ENCODE measurements around the gene DHRS7B. TPM values are rescaled to one million over a fixed set of nuclear protein-coding genes. Genes with fewer than 3 reads are reported as not detected.
"Not testable (repeated sequence)": the region's sequence is repeated elsewhere in the genome, so short reads cannot be mapped to it uniquely, and the experiment has no call there.

DHRS7B gene
- total RNA-seq, 1 experiment from 2014 or later: 17.6 TPM

- DNase-seq (ENCODE audit: low read depth): no peak
Measured at GRCh38 chr17:21108651-21109050, 18.1 kb upstream of the DHRS7B start.

GRCh38 chr17:21113049-21113690 is 13.6 kb upstream of the DHRS7B start:
- DNase-seq (ENCODE audit: low read depth): no peak

GRCh38 chr17:21113716-21114115 is 13.0 kb upstream of the DHRS7B start:
- no peak for DNase-seq (ENCODE audit: low read depth)

- not testable (repeated sequence) for DNase-seq (ENCODE audit: low read depth)
Measured at GRCh38 chr17:21114791-21115190, 12.0 kb upstream of the DHRS7B start.

GRCh38 chr17:21119247-21119918 is 7.4 kb upstream of the DHRS7B start:
- peak; percentile 49 for DNase-seq (ENCODE audit: low read depth)

- no peak for DNase-seq (ENCODE audit: low read depth)
Measured at GRCh38 chr17:21119919-21120249, 6.9 kb upstream of the DHRS7B start.

GRCh38 chr17:21124086-21124485 is 2.7 kb upstream of the DHRS7B start:
- no peak for DNase-seq (ENCODE audit: low read depth)

- not testable (repeated sequence) for DNase-seq (ENCODE audit: low read depth)
Measured at GRCh38 chr17:21124517-21124916, 2.2 kb upstream of the DHRS7B start.

- DNase-seq (ENCODE audit: low read depth): no peak
Measured at GRCh38 chr17:21125862-21126261, 902 bp upstream of the DHRS7B start.

- no peak for DNase-seq (ENCODE audit: low read depth)
Measured at GRCh38 chr17:21127509-21128077, 829 bp downstream of the DHRS7B start.

- peak; percentile 40 for DNase-seq (ENCODE audit: low read depth)
Measured at GRCh38 chr17:21129023-21129681, 2.4 kb downstream of the DHRS7B start.

GRCh38 chr17:21131137-21131536 is 4.4 kb downstream of the DHRS7B start:
- no peak for DNase-seq (ENCODE audit: low read depth)

GRCh38 chr17:21132428-21132827 is 5.7 kb downstream of the DHRS7B start:
- DNase-seq (ENCODE audit: low read depth): no peak

- DNase-seq (ENCODE audit: low read depth): no peak
Measured at GRCh38 chr17:21134559-21134958, 7.8 kb downstream of the DHRS7B start.

GRCh38 chr17:21140911-21141310 is 14.1 kb downstream of the DHRS7B start:
- no peak for DNase-seq (ENCODE audit: low read depth)

- no peak for DNase-seq (ENCODE audit: low read depth)
Measured at GRCh38 chr17:21141331-21141730, 14.6 kb downstream of the DHRS7B start.

- not testable (repeated sequence) for DNase-seq (ENCODE audit: low read depth)
Measured at GRCh38 chr17:21142065-21142464, 15.3 kb downstream of the DHRS7B start.

GRCh38 chr17:21143695-21144094 is 16.9 kb downstream of the DHRS7B start:
- DNase-seq (ENCODE audit: low read depth): no peak

GRCh38 chr17:21144299-21144698 is 17.5 kb downstream of the DHRS7B start:
- not testable (repeated sequence) for DNase-seq (ENCODE audit: low read depth)

- DNase-seq (ENCODE audit: low read depth): no peak
Measured at GRCh38 chr17:21146362-21147015, 19.7 kb downstream of the DHRS7B start.

GRCh38 chr17:21149621-21150020 is 22.9 kb downstream of the DHRS7B start:
- DNase-seq (ENCODE audit: low read depth): no peak

- no peak for DNase-seq (ENCODE audit: low read depth)
Measured at GRCh38 chr17:21152731-21153130, 26.0 kb downstream of the DHRS7B start.
